ENCODE measurements around the gene ANKS3.

Gene ANKS3

GRCh38 chr16:4736546-4736945 lies 2.5 kb upstream of the ANKS3 start:
- Mint-ChIP-seq H3K27me3 (ENCODE audit: low read depth) (no peaks in the 10 kb centered on the region), H3K9me3 (no peaks in the 10 kb centered on the region), H3K4me3 (peak overlapping the region; percentile 60 to 73 (median 68)), H3K36me3 (ENCODE audit: low read depth) (no peaks in the 10 kb centered on the region), H3K27ac (peak overlapping the region in 1 of 3 experiments; percentile 32), H3K4me1 (peaks cover 15% of the 10 kb centered on the region)
- TF ChIP-seq CTCF (IDR thresholded peaks at IDR 0.05; ENCODE audit: unreplicated experiment in 3 of 3) = no peak

GRCh38 chr16:4734730-4735535 lies 862 bp upstream of the ANKS3 start:
- Mint-ChIP-seq H3K4me3 (peak overlapping the region; percentile 97 to 98 (median 97)), H3K27ac (peak overlapping the region; percentile 85 to 99 (median 98)), H3K27me3 (ENCODE audit: low read depth) (no peaks in the 10 kb centered on the region), H3K4me1 (peaks cover 15% of the 10 kb centered on the region), H3K9me3 (no peaks in the 10 kb centered on the region), H3K36me3 (ENCODE audit: low read depth) (peaks cover 7% of the 10 kb centered on the region)
- TF ChIP-seq CTCF (IDR thresholded peaks at IDR 0.05; ENCODE audit: unreplicated experiment in 3 of 3) = no peak

- Mint-ChIP-seq H3K4me1 (peaks cover 15% of the 10 kb centered on the region), H3K27me3 (ENCODE audit: low read depth) (no peaks in the 10 kb centered on the region), H3K4me3 (peak overlapping the region; percentile 97 to 98 (median 97)), H3K9me3 (no peaks in the 10 kb centered on the region), H3K27ac (peak overlapping the region in 2 of 3 experiments; percentile 85 to 98), H3K36me3 (ENCODE audit: low read depth) (peaks cover 15% of the 10 kb centered on the region)
- TF ChIP-seq CTCF (IDR thresholded peaks at IDR 0.05; ENCODE audit: unreplicated experiment in 3 of 3) = no peak
Observed at GRCh38 chr16:4733747-4734062, 366 bp downstream of the ANKS3 start.

- H3K27ac Mint-ChIP-seq = peak overlapping the region in 2 of 3 experiments; percentile 85 to 98
- H3K36me3 Mint-ChIP-seq (ENCODE audit: low read depth) = peaks cover 18% of the 10 kb centered on the region
- peak overlapping the region; percentile 97 to 98 (median 97) for H3K4me3 Mint-ChIP-seq
- H3K27me3 Mint-ChIP-seq (ENCODE audit: low read depth) = no peaks in the 10 kb centered on the region
- TF ChIP-seq CTCF (IDR thresholded peaks at IDR 0.05; ENCODE audit: unreplicated experiment in 3 of 3) = no peak
- no peaks in the 10 kb centered on the region for H3K9me3 Mint-ChIP-seq
- peaks cover 15% of the 10 kb centered on the region for H3K4me1 Mint-ChIP-seq
Observed at GRCh38 chr16:4733211-4733742, 794 bp downstream of the ANKS3 start.

- no peaks in the 10 kb centered on the region for H3K27me3 Mint-ChIP-seq (ENCODE audit: low read depth)
- no peak for TF ChIP-seq CTCF (IDR thresholded peaks at IDR 0.05; ENCODE audit: unreplicated experiment in 3 of 3)
- peak overlapping the region in 1 of 3 experiments; percentile 28 for H3K4me3 Mint-ChIP-seq
- H3K9me3 Mint-ChIP-seq = no peaks in the 10 kb centered on the region
- H3K4me1 Mint-ChIP-seq = peaks cover 14% of the 10 kb centered on the region
- H3K36me3 Mint-ChIP-seq (ENCODE audit: low read depth) = peaks cover 31% of the 10 kb centered on the region
- H3K27ac Mint-ChIP-seq = no peak overlapping the region
Observed at GRCh38 chr16:4729876-4730275, 4.2 kb downstream of the ANKS3 start.

GRCh38 chr16:4728676-4729075 lies 5.4 kb downstream of the ANKS3 start:
- Mint-ChIP-seq H3K4me3 (no peak overlapping the region), H3K9me3 (no peaks in the 10 kb centered on the region), H3K36me3 (ENCODE audit: low read depth) (peaks cover 33% of the 10 kb centered on the region), H3K27ac (no peak overlapping the region), H3K4me1 (peaks cover 18% of the 10 kb centered on the region), H3K27me3 (ENCODE audit: low read depth) (no peaks in the 10 kb centered on the region)
- no peak for TF ChIP-seq CTCF (IDR thresholded peaks at IDR 0.05; ENCODE audit: unreplicated experiment in 3 of 3)

All from nephron (organoid).